ENCODE measurements around the gene TM4SF4.
"Not testable (repeated sequence)": the region's sequence is repeated elsewhere in the genome, so short reads cannot be mapped to it uniquely, and the experiment has no call there.

The TM4SF4 gene, protein sequence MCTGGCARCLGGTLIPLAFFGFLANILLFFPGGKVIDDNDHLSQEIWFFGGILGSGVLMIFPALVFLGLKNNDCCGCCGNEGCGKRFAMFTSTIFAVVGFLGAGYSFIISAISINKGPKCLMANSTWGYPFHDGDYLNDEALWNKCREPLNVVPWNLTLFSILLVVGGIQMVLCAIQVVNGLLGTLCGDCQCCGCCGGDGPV

GRCh38 chr3:149474250-149474817 lies at the start of gene TM4SF4:
Gene TM4SF4, plus strand, starts transcription at chr3:149474697. Its CDS starts 181 bp downstream, at chr3:149474878.
- no peak for DNase-seq (ENCODE audit: low read depth)

DNA sequence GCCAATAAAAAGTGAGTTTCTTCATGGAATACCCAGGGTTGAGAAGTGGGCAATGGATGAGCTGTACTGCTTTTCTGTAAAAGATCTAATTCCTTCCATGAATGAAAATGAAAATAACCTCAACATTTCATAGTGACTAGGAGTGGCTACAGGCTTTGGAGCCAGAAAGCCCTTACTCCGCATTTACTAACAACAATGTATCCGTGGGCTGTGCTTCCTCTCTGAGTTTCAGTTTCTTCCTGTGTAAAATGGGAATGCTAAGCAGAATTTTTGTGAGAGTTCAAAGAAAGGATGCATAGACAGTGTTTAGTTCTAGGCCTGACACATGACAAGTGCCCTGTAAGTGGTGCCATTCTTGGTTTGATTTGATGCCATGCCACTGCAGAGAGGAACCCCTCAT lies 49.6 kb upstream of the TM4SF4 start:
- no peak for DNase-seq (ENCODE audit: low read depth)

DNA sequence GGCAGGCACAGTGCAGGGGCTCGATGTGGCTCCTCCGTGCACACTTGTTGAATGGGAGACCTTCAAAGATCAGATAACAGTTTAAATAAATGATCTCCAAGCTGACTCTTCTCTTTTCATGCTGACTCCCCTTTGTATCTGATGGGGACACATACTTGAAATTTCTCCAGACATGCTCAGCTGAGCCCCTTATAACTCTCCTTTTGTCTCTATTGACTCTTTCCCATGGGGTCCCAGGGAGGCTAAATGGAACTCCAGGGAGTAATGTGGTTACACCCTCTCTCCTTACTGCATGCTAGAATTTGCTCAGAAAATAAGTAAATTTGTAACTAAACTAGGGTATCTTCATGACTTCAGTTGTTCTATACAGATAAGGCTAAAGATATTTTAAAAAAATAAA lies 48.2 kb upstream of the TM4SF4 start:
- DNase-seq (ENCODE audit: low read depth): no peak

GRCh38 chr3:149428087-149428486 lies 46.4 kb upstream of the TM4SF4 start:
- DNase-seq (ENCODE audit: low read depth): no peak

DNA sequence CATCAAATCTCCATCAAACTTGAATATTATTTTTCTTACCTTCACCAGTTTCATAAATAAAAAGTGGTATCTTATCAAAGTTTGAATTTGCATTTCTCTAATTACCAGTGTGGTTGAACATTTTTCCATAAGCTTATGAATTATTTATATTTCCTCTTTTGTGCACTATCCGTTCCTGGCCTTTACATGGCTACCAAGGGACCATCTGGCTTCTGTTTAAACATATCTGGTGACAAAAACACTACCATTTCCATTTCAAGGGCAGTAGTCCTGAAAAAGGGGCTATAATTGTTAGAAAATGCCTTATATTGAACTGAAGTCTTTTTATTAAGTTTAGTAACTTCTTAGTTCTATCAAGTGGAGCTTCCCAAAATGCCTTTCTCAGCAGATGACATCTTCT lies 44.3 kb upstream of the TM4SF4 start:
- no peak for DNase-seq (ENCODE audit: low read depth)

GRCh38 chr3:149432149-149432548 lies 42.3 kb upstream of the TM4SF4 start:
- DNase-seq (ENCODE audit: low read depth): no peak

GRCh38 chr3:149435996-149436885 lies 38.3 kb upstream of the TM4SF4 start:
- no peak for DNase-seq (ENCODE audit: low read depth)

DNA sequence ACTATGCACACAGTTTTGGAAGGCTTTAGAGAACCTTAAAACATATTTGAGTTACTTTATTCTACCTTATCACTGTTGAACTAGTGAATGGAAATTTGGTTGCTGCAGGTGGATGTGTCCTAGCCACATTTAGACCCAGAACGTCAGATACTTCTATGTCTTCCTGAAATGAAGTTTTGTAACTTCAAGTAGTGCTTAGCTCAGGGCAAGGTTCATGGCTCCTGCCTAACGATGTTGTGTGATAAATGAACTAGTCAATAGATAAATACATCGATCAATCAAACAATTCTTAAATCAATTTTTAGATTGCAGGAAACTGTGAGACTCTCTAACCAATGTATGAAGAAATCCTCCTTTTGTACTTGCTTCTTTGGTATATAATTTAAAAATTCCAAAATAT lies 37.2 kb upstream of the TM4SF4 start:
- no peak for DNase-seq (ENCODE audit: low read depth)

- no peak for DNase-seq (ENCODE audit: low read depth)
Measured at GRCh38 chr3:149437710-149438109, 36.8 kb upstream of the TM4SF4 start.

DNA sequence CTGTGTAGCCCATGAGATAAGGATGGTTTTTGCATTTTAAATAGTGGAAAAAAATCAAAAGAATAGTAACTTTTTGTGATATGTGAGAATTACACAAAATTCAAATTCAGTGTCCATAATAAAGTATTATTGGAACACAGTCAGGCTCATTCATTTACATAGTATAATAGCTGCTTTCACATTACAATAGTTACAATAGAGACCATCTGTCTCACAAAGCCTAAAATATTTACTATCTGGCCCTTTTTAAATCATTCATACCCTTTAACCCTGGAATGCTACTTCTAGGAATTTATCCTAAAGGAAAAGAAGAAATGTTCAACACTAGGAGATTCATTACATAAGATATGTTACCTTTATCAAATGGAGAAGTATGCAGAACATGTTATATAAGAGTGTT lies 35.5 kb upstream of the TM4SF4 start:
- no peak for DNase-seq (ENCODE audit: low read depth)

DNA sequence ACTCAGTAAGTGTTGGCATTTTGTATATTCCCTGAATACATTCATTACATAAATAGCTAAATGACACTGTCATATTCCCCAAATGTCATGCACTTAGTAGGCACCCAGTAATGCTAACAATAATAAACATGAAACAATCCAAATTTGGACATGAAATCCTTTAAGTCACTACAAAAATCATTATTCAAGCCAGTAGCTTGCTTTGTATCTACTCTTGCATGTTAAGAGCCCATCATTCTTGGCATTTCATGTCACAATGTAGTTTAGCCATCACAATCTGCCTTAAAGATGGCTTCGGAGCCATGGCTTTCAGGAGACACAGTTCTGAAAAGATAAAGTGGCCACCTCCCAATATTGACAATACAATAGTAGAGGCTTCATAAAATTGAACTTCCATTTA lies 32.9 kb upstream of the TM4SF4 start:
- DNase-seq (ENCODE audit: low read depth): no peak

DNA sequence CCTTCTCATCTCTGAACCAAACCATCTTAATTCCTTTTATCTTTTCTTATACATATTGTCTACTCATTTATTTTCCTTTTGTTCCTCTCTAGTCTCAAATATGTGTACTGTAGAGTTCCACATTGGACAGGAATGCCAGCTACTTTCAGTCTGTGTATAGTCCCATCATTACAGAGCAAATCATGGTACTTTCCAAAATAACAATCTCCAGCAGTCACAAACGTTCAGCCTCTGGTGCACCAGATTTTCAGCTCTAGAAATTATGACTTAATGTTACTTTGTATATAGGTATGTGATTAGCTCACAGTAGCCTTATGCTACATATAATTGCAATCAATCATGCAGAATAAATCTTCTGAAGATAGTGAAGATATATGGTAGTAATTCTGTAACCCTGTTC lies 32.5 kb upstream of the TM4SF4 start:
- no peak for DNase-seq (ENCODE audit: low read depth)

- peak; percentile 82 for DNase-seq (ENCODE audit: low read depth)
Measured at GRCh38 chr3:149442851-149443544, 31.5 kb upstream of the TM4SF4 start.

DNA sequence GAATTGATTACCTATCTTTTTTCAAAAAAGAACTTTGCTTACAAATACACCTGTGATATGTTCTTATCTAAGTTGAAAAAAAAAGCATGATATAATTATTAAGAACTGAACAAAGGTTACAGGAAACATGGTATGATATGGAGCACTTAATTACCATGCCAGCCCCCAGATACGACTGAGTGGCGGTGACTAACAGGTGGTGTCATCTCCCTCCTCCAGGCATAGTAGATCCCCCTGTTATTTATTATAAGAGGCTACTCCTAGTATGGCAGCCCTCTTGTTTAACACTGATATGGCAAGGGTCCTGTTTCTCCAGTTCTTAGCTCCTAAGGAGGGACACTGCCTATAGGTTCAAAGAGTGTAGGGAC lies 31.0 kb upstream of the TM4SF4 start:
- DNase-seq (ENCODE audit: low read depth): no peak

DNA sequence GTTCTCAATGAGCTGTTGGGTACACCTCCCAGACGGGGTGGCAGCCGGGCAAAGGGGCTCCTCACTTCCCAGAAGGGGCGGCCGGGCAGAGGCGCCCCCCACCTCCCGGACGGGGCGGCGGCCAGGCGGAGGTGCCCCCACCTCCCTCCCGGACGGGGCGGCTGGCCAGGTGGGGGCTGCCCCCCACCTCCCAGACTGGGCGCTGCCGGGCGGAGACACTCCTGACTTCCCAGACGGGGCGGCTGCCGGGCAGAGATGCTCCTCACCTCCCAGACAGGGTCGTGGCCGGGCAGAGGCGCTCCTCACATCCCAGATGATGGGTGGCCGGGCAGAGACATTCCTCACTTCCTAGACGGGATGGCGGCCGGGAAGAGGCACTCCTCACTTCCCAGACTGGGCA lies 29.6 kb upstream of the TM4SF4 start:
- not testable (repeated sequence) for DNase-seq (ENCODE audit: low read depth)

- peak; percentile 58 for DNase-seq (ENCODE audit: low read depth)
Measured at GRCh38 chr3:149448331-149448831, 26.1 kb upstream of the TM4SF4 start.

GRCh38 chr3:149449182-149449581 lies 25.3 kb upstream of the TM4SF4 start:
- no peak for DNase-seq (ENCODE audit: low read depth)

- DNase-seq (ENCODE audit: low read depth): no peak
Measured at GRCh38 chr3:149449799-149450198, 24.7 kb upstream of the TM4SF4 start.

DNA sequence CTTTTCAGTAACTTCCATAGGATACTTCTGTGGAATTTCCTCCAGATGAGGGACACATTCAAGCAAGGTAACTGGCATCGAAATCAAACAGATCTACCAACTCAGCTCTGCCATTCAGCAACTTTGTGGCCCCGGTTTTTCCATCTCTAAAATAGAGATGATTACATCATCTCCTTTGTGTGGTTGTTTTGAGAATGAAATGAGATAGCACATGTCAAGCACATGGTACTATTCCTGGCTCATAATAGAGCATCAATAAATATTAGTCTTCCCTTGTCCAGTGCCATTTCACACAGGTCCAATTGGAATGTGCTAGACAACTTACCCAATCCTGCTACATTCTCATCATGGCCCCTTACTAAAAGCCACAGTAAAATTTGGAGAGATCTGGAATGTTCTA lies 24.2 kb upstream of the TM4SF4 start:
- no peak for DNase-seq (ENCODE audit: low read depth)

DNA sequence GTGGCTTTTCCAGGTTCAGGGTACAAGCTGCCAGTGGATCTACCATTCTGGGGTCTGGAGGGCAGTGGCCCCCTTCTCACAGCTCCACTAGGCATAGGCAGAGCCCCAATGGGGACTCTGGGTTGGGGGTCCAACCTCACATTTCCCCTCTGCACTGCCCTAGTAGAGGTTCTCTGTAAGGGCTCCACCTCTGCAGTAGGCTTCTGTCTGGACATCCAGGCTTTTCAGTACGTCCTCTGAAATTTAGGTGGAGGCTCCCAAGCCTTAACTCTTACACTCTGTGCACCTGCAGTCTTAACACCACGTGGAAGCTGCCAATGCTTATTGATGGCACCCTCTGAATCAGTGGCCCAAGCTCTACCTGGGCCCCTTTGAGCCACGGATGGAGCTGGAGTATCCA lies 22.5 kb upstream of the TM4SF4 start:
- DNase-seq (ENCODE audit: low read depth): no peak

GRCh38 chr3:149453140-149453805 lies 21.2 kb upstream of the TM4SF4 start:
- no peak for DNase-seq (ENCODE audit: low read depth)

DNA sequence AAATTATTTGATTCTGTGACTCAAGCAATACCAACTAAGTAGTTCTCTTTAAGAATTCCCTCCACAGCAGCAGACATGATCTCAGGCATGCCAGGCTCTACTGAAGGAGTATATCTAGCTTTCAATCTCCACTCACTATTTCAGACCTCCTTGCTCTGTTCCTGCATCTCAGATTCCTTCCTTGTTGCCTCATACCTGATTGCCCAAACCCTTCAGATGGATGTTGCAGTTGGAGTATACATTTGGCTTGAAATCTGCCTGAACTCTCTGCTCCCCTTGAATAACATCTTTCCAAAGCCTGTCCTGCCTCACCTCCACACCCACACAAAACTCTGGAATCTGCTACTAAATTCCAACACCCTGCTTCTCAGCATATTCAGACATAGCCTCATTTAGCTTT lies 19.8 kb upstream of the TM4SF4 start:
- no peak for DNase-seq (ENCODE audit: low read depth)
